HepG2 (cell line): ENCODE measurements around the gene CCDC93. TPM values are rescaled to one million over a fixed set of nuclear protein-coding genes. Genes with fewer than 3 reads are reported as not detected.
A peak's percentile ranks its signal among the peaks of the same experiment; 100 is the strongest.

Experiments used
- ATF1 ChIP-seq: IDR thresholded peaks from 2 replicates; pipeline ENCODE4 v1.6.1; 2016; ENCODE audit warnings: mild to moderate bottlenecking, control low read depth
- BCL6 ChIP-seq: IDR thresholded peaks from 2 replicates; pipeline ENCODE4 v1.6.1; 2016; ENCODE audit warnings: missing genetic modification reagents, missing compliant biosample characterization
- BRD4 ChIP-seq: sonication (generic); formaldehyde crosslinking; IDR thresholded peaks from 2 replicates; pipeline ENCODE4 v1.4.0; 2020; ENCODE audit warnings: missing genetic modification reagents
- DR1 ChIP-seq: sonication (generic); formaldehyde crosslinking; IDR thresholded peaks from 2 replicates; pipeline ENCODE4 v1.8.0; 2021; ENCODE audit warnings: mild to moderate bottlenecking, missing genetic modification reagents, inconsistent platforms
- EED ChIP-seq: sonication (generic); formaldehyde crosslinking; IDR thresholded peaks from 2 replicates; pipeline ENCODE4 v1.5.0; 2020; ENCODE audit warnings: mild to moderate bottlenecking, missing genetic modification reagents
- ETS1 ChIP-seq: sonication (generic); formaldehyde crosslinking; IDR thresholded peaks from 2 replicates; pipeline ENCODE4 v1.4.0; 2020; ENCODE audit warnings: missing genetic modification reagents
- GATA4 ChIP-seq: sonication (generic); IDR thresholded peaks from 2 replicates; pipeline ENCODE4 v1.6.1; 2016; ENCODE audit warnings: antibody characterized with exemption, low read depth, borderline replicate concordance
- MAFG ChIP-seq: sonication (generic); formaldehyde crosslinking; IDR thresholded peaks from 2 replicates; pipeline ENCODE4 v1.5.1; 2020; ENCODE audit warnings: mild to moderate bottlenecking, missing genetic modification reagents
- NFYC ChIP-seq: IDR thresholded peaks from 2 replicates; pipeline ENCODE4 v1.6.1; 2016; ENCODE audit warnings: missing genetic modification reagents, missing compliant biosample characterization
- ONECUT2 ChIP-seq: sonication (generic); formaldehyde crosslinking; IDR thresholded peaks from 2 replicates; pipeline ENCODE4 v1.4.0; 2020; ENCODE audit warnings: missing genetic modification reagents
- RELA ChIP-seq: sonication (generic); formaldehyde crosslinking; IDR thresholded peaks from 2 replicates; pipeline ENCODE4 v1.4.0; 2020; ENCODE audit warnings: missing genetic modification reagents
- SALL1 ChIP-seq: sonication (generic); formaldehyde crosslinking; IDR thresholded peaks from 2 replicates; pipeline ENCODE4 v1.8.0; 2022; ENCODE audit warnings: mild to moderate bottlenecking, missing genetic modification reagents
- TGIF2 ChIP-seq: IDR thresholded peaks from 2 replicates; pipeline ENCODE4 v1.6.1; 2016; ENCODE audit warnings: control low read depth, missing compliant biosample characterization
- ZBTB1 ChIP-seq: sonication (generic); formaldehyde crosslinking; IDR thresholded peaks from 2 replicates; pipeline ENCODE4 v1.4.0; 2020; ENCODE audit warnings: missing genetic modification reagents, borderline replicate concordance
- ZFP1 ChIP-seq: IDR thresholded peaks from 2 replicates; pipeline ENCODE4 v1.6.1; 2016
- ZFP90 ChIP-seq: sonication (generic); formaldehyde crosslinking; IDR thresholded peaks from 2 replicates; pipeline ENCODE4 v1.8.0; 2022; ENCODE audit warnings: missing genetic modification reagents, mild to moderate bottlenecking, inconsistent platforms, borderline replicate concordance
- ZHX1 ChIP-seq: sonication (generic); formaldehyde crosslinking; IDR thresholded peaks from 2 replicates; pipeline ENCODE4 v1.8.1; 2022; ENCODE audit warnings: low read depth, mild to moderate bottlenecking, missing genetic modification reagents
- ZNF773 ChIP-seq: sonication (generic); formaldehyde crosslinking; IDR thresholded peaks from 2 replicates; pipeline ENCODE4 v1.4.0; 2020; ENCODE audit warnings: missing genetic modification reagents, borderline replicate concordance
- ZSCAN12 ChIP-seq: sonication (generic); formaldehyde crosslinking; IDR thresholded peaks from 2 replicates; pipeline ENCODE4 v1.9.0; 2021; ENCODE audit warnings: mild to moderate bottlenecking, missing genetic modification reagents
- ZSCAN20 ChIP-seq: sonication (generic); formaldehyde crosslinking; IDR thresholded peaks from 2 replicates; pipeline ENCODE4 v1.4.0; 2020; ENCODE audit warnings: missing genetic modification reagents, mild to moderate bottlenecking, borderline replicate concordance
- polyA plus RNA-seq, 8 experiments: library from polyadenylated mRNA; depleted of rRNA in 3 of 8; stranded (reverse) in 7 of 8; unstranded in 1 of 8; fragments of >200 nt; fragmentation: Illumina TruSeq in 4 of 8; extraction: Trizol in 4 of 8; gene quantifications; 2 replicates each; pipeline versions ENCODE4 v1.2.1 to v1.2.3, GENCODE V29; 2011 to 2016; ENCODE audit warnings: low read depth in 4 of 8, missing spikeins in 1 of 8, mixed read lengths in 1 of 8; ENCODE audit not compliant: insufficient read depth in 1 of 8
- total RNA-seq, 5 experiments: library from RNA; depleted of rRNA; stranded (reverse); fragments of >200 nt; fragmentation: Illumina TruSeq; extraction: Trizol; gene quantifications; 2 replicates each; pipeline ENCODE4 v1.2.3, GENCODE V29; 2016; ENCODE audit warnings: low read depth in 1 of 5
- TF ChIP-seq, protein P1 (sequence below): sonication (generic); formaldehyde crosslinking; IDR thresholded peaks from 2 replicates; pipeline ENCODE4 v1.4.0; 2020; ENCODE audit warnings: missing genetic modification reagents
- TF ChIP-seq, protein P2 (sequence below): sonication (generic); formaldehyde crosslinking; IDR thresholded peaks from 2 replicates; pipeline ENCODE4 v1.9.0; 2021; ENCODE audit warnings: missing genetic modification reagents, mild to moderate bottlenecking, borderline replicate concordance

CCDC93 gene
- total and polyA plus RNA-seq, 2 of the 13 experiments (the other 11 are each of a cell fraction or from before 2014, with no cell fraction given) = 37.2 to 53.2 TPM

- TF ChIP-seq DR1 (no peak), EED (CRISPR knock-in tag) (no peak; the same call in 1 of the 2 replicates), ZSCAN12 (CRISPR knock-in tag) (no peak), BCL6 (CRISPR knock-in tag) (peak; percentile 52), ZNF773 (no peak), ZFP1 (CRISPR knock-in tag) (no peak), ZHX1 (CRISPR knock-in tag) (no peak), ATF1 (CRISPR knock-in tag) (no peak), NFYC (CRISPR knock-in tag) (no peak), SALL1 (CRISPR knock-in tag) (peak; percentile 84), BRD4 (CRISPR knock-in tag) (no peak), MAFG (CRISPR knock-in tag) (no peak), ZFP90 (CRISPR knock-in tag) (no peak), TGIF2 (CRISPR knock-in tag) (no peak), ONECUT2 (CRISPR knock-in tag) (no peak), ZBTB1 (CRISPR knock-in tag) (no peak), GATA4 (no peak), ETS1 (CRISPR knock-in tag) (no peak), RELA (CRISPR knock-in tag) (no peak), ZSCAN20 (CRISPR knock-in tag) (no peak)
- TF ChIP-seq, protein P1, sequence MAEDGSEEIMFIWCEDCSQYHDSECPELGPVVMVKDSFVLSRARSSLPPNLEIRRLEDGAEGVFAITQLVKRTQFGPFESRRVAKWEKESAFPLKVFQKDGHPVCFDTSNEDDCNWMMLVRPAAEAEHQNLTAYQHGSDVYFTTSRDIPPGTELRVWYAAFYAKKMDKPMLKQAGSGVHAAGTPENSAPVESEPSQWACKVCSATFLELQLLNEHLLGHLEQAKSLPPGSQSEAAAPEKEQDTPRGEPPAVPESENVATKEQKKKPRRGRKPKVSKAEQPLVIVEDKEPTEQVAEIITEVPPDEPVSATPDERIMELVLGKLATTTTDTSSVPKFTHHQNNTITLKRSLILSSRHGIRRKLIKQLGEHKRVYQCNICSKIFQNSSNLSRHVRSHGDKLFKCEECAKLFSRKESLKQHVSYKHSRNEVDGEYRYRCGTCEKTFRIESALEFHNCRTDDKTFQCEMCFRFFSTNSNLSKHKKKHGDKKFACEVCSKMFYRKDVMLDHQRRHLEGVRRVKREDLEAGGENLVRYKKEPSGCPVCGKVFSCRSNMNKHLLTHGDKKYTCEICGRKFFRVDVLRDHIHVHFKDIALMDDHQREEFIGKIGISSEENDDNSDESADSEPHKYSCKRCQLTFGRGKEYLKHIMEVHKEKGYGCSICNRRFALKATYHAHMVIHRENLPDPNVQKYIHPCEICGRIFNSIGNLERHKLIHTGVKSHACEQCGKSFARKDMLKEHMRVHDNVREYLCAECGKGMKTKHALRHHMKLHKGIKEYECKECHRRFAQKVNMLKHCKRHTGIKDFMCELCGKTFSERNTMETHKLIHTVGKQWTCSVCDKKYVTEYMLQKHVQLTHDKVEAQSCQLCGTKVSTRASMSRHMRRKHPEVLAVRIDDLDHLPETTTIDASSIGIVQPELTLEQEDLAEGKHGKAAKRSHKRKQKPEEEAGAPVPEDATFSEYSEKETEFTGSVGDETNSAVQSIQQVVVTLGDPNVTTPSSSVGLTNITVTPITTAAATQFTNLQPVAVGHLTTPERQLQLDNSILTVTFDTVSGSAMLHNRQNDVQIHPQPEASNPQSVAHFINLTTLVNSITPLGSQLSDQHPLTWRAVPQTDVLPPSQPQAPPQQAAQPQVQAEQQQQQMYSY = no peak
- TF ChIP-seq, protein P2, sequence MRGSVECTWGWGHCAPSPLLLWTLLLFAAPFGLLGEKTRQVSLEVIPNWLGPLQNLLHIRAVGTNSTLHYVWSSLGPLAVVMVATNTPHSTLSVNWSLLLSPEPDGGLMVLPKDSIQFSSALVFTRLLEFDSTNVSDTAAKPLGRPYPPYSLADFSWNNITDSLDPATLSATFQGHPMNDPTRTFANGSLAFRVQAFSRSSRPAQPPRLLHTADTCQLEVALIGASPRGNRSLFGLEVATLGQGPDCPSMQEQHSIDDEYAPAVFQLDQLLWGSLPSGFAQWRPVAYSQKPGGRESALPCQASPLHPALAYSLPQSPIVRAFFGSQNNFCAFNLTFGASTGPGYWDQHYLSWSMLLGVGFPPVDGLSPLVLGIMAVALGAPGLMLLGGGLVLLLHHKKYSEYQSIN = no peak
Measured at GRCh38 chr2:117933884-117934354, 80.0 kb downstream of the CCDC93 start (continued).
